GM12892 (cell line): ENCODE data around the gene RD3L. TPM values are rescaled to one million over a fixed set of nuclear protein-coding genes. Genes with fewer than 3 reads are reported as not detected.
"Not testable (repeated sequence)": the region's sequence is repeated elsewhere in the genome, so short reads cannot be mapped to it uniquely, and the experiment has no call there.

ENCODE experiments used
- DNase-seq: peaks from one replicate; pipeline ENCODE4 v3.0.0; 2011; ENCODE audit not compliant: insufficient read length
- FAIRE-seq: peaks from 2 replicates; lab custom pipeline; 2011; peaks lifted over from hg19 to GRCh38; lab: Jason Lieb, UNC
- POLR2A ChIP-seq: IDR thresholded peaks from 2 replicates; pipeline ENCODE4 v1.6.1; 2011; ENCODE audit warnings: low read depth, low read length, control low read depth
- POLR2AphosphoS5 ChIP-seq: IDR thresholded peaks from 2 replicates; pipeline ENCODE4 v1.6.1; 2011; ENCODE audit warnings: low read depth, low read length, control low read depth
- TAF1 ChIP-seq: IDR thresholded peaks from 2 replicates; pipeline ENCODE4 v1.6.1; 2011; ENCODE audit warnings: low read depth, mild to moderate bottlenecking, control low read depth, low read length, borderline replicate concordance
- polyA plus RNA-seq: library from polyadenylated mRNA; unstranded; fragments of >200 nt; gene quantifications from one replicate; pipeline ENCODE4 v1.2.1, GENCODE V29; 2012; ENCODE audit warnings: missing spikeins, inconsistent platforms; ENCODE audit not compliant: missing spikeins

The RD3L gene
- not detected for polyA plus RNA-seq

DNA sequence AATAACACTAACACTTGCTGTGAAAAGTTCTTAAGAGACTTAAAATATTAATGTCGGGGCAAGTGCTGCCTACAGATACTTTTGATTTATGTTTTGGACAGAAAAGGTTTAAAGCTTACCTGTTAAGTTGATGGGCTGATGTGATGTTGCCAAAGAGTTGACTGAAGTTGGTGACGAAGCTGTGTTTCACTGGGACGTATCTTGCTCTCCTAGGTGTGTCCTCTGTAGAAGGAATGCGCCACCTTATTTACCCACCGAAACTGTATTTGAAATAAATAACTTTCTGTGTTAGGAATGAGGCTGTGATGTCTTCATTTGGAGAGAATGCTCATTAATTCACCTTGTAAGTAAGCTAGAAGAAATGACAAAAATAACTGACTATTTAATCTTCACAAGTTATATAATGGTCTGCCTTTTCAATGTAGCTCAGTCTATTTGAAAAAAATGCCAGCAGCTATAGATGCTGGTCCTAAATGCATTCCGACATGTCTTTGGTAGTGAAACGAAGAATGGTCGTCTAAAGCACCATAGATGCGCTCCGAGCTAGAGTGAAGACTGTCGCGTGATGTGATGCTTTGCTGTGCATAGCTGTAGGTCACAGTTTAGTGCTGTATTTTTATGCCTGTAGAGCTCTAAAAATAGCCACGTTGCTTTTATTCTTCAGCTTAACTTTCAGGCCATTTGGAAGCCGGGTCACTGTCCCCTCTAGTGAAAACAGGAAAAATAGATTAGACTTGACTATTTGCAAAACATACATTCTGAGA lies at the start of gene RD3L:
RD3L (minus strand) TSS at position 557 of the 764 bp plus-strand sequence. CDS start 834 bp downstream, outside the sequence.
- DNase-seq (no peak), FAIRE-seq (no peak)
- TF ChIP-seq TAF1 (no peak), POLR2A (no peak)

DNA sequence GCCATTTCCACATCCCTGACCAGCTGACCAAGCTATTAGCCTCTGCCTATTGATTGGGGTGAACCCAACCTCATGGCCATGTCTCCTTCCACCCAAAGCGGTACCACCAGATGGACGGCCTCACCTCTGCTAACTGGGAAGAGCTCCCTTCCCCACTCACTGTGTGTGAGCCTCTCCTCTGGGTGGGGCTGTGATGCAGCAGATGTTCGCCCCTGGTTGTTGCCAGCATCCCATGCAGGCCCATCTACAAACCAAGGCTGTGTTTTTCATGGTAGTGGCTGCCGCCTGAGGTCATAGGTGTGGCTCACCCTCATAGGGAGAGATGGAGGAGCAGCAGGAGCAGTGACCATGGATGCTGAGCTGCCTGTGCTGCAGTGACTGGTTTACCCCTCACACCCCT lies 47.6 kb upstream of the RD3L start:
- TF ChIP-seq TAF1 (no peak), POLR2A (no peak), POLR2AphosphoS5 (no peak)
- DNase-seq (no peak), FAIRE-seq (no peak)

DNA sequence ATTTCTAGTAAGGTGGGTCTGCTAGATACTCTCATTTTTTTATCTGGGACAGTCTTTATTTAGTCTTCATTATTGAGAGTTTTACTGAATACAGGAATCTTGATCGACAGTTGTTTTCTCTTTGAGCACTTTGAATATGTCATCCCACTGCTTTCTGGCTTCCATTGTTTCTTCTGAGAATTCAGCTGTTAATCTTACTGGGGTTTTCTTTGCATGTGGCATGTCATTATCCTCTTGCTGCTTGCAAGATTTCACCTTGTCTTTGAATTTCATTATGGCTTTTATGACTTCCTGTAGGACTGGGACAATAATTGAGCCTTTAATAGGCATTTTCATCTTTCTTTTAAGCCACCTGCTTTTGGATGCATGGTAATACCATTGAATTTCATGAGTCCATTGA lies 46.7 kb upstream of the RD3L start:
- no peak for DNase-seq
- TF ChIP-seq POLR2AphosphoS5 = no peak
- no peak for TF ChIP-seq TAF1
- no peak for FAIRE-seq

DNA sequence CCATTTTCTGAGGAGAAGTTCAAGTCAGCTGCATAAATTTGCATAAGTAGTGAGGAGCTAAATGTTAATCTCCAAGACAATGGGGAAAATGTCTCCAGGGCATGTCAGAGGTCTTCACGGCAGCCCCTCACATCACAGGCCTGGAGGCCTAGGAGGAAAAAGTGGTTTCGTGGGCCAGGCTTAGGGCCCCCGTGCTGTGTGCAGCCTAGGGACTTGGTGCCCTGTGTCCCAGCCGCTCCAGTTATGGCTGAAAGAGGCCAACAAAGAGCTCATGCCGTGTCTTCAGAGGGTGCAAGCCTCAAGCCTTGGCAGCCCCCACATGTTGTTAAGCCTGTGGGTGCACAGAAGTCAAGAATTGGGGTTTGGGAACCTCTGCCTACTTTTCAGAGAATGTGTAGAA lies 41.9 kb upstream of the RD3L start:
- FAIRE-seq = no peak
- no peak for TF ChIP-seq POLR2AphosphoS5
- TF ChIP-seq POLR2A = no peak
- no peak for TF ChIP-seq TAF1
- DNase-seq = no peak

DNA sequence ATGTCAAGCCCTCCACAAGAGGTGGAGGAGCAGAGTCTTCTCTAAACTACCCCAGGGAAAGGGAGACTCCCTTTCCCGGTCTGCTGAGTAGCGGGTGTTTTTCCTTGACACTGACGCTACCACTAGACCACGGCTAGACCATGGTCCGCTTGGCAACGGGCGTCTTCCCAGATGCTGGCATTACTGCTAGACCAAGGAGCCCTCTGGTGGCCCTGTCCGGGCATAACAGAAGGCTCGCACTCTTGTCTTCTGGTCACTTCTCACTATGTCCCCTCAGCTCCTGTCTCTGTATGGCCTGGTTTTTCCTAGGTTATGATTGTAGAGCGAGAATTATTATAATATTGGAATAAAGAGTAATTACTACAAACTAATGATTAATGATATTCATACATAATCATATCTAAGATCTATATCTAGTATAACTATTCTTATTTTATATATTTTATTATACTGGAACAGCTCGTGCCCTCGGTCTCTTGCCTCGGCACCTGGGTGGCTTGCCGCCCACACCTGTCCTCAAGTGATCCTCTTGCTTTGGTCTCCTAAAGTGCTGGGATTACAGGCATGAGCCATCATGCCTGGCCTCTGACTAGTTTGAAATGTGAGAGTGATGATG lies 38.4 kb upstream of the RD3L start:
- DNase-seq, FAIRE-seq: not testable (repeated sequence)

DNA sequence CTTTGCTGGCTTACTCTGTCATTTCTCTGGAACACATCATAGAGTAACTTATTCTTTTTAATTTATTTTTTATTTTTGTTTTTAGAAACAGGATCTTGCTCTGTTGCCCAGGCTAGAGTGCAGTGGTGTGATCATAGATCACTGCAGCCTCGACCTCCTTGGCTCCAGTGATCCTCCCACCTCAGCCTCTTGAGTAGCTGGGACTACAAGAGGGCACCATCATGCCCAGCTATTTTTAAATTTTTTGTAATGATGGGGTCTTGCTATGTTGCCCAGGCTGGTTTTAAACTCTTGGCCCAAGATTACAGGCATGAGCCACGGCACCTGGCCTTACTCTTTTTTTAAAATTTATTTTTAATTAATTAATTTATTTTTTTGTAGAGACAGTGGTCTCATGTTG lies 32.2 kb upstream of the RD3L start:
- FAIRE-seq (no peak), DNase-seq (no peak)
- TF ChIP-seq TAF1 (no peak), POLR2A (no peak), POLR2AphosphoS5 (no peak)

DNA sequence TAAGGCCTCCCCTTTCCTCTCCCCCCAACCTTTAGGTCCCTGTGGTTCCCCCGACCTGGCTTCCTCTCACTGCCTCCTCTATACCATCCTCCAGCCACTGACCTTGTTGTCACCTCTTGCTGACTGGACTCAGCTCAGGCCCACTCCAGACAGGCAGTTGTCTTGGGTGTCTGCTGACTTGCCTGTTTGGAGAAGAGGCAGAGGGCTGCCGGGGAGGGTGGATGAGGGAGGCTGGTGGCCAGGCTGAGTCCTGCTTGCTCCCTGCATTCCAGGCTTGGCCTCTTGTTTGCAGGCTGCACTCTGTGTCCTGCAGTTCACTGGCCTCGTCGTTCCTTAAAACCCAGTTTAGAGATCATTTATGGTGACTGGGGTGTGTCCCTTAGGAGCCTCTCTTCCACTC lies 31.0 kb upstream of the RD3L start:
- no peak for FAIRE-seq
- TF ChIP-seq POLR2AphosphoS5 (no peak), POLR2A (no peak), TAF1 (no peak)
- DNase-seq = no peak

DNA sequence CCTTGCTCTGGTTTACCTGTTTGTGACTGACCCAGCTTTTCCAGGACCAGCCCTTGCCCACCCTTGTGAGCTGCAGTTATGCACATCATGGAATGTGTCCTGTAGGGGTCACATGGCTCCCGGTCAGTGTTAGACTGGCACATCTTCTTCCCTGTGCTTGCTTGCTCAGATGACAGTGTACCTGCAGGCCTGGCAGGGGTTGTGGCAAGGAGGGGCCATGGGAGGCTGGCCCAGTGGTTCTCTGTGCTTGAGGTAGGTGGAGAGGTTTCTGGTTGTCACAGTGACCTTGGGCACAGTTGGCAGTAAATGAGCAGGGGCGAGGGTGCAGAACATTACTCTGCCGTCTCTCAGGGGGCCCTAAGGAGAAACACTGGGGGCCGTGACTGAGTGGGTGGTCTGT lies 27.6 kb upstream of the RD3L start:
- TF ChIP-seq POLR2A = no peak
- TF ChIP-seq TAF1 = no peak
- no peak for TF ChIP-seq POLR2AphosphoS5
- FAIRE-seq (no peak), DNase-seq (no peak)

DNA sequence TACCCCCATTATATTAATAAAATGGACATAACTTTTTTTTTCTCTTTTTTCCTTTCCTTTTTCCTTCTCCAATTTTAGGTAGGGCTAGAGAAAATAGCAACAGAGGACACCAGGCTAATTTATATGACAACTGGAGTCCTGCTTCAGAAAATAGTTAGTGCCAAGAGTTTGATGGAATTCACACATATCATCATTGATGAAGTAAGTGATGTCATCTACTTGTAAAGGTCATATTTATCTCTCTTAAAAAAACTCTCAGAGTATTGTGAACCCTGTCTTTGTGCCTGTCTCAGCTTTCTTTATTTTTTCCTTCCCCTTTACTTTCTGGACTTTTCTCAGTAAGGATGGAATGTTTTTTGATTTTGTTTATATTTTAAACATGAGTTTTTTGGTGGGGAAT lies 24.3 kb upstream of the RD3L start:
- FAIRE-seq (no peak), DNase-seq (no peak)
- TF ChIP-seq TAF1 (no peak), POLR2A (no peak), POLR2AphosphoS5 (no peak)

DNA sequence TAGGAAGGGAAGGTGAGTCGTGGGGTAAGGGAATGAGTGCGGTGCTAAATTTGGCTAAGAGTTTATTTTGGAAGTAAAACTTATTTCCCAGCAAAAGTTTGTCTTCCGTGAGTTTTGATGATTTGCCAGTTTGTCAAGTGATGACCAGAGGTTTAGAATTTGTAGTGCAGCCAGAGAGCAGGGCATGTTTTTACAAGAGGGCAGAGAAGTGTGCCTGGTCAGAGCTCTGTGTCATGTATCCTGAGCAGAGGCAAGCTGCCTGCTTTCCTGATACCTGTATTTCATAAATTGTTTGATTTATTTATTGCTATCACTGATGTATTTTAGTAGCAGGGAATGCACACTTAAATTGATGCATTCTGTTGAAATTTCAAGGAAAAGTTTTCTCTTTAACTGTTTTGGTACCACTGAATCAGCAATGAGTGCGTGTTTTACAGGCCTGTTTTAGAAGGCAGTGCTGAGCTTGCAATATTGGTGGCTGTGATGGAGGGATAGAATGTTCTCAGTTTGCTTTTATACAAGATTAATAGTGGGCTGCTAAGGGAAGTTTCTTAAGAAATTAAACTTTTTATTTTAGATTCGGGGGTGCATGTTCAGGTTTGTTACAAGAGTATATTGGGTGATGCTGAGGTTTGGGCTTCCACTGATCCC lies 19.7 kb upstream of the RD3L start:
- TF ChIP-seq TAF1 (no peak), POLR2AphosphoS5 (no peak)
- DNase-seq (no peak), FAIRE-seq (no peak)

DNA sequence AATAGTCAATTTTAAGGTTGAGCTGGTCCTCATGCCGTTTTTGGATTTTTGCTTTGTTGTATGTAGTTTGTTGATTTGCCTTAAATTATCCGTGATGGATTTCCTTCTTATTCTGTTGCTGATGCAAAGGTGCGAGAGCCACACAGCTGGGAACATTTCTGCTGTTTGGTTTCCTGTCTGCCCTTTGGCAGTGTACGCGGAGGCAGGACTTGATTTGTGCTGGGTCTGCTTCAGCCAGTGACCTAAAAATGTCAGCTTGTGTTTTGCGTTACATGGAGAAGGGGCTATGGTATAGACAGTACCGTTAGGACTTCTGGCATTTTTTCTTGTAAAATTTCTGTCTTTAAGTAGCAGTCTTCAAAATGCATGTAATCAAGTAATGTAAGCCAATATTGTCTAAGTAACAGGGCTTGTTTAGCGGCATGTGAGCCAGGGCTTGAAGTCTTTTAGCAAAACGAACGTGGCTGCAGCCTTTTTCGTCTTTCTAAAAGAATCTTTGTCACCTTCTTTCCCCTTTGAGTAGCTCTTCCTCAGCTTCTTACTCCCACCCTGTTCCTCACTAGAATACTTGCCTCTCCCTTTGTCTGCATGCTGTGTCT lies 18.2 kb upstream of the RD3L start:
- no peak for DNase-seq
- no peak for TF ChIP-seq TAF1
- no peak for TF ChIP-seq POLR2AphosphoS5
- TF ChIP-seq POLR2A = no peak
- no peak for FAIRE-seq

DNA sequence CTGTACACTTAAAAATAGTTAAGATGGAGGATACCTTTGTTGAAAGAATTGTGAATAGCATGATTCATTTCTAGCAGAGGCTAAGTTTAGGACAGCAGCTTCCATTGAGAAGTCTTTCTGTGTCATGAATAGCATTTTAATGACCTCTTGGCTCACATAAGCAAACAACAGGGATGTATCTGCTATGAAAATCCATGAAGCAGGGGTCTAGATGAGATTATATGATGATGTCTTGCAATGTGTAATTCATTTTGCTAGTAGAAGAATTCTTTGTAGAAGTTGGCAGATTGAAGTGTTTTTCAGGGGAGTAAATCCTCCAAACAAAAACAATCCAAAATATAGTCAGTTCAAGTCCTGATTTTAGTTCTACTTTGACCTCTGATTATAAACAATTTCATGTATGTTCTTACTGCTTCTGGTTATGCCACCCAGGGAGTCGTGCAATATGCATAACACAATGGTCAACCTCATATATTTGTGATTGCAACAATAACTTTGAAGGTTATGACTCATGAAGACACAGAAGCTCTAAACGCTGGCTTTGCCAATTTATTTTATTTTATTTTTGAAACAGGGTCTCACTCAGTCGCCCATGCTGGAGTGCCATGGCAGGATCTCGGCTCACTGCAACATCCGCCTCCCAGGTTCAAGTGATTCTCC lies 6.9 kb upstream of the RD3L start:
- no peak for TF ChIP-seq POLR2AphosphoS5
- no peak for TF ChIP-seq POLR2A
- no peak for TF ChIP-seq TAF1
- no peak for FAIRE-seq
- DNase-seq = no peak
